Measurements from ENCODE around the gene KCNK5.

KCNK5 gene

GRCh38 chr6:39153766-39154397, 75.4 kb downstream of the KCNK5 start:
- ATAC-seq (ENCODE audit: low read depth), result no peak
- Histone ChIP-seq H3K4me3 (ENCODE audit: severe bottlenecking) (no peak overlapping the region), H3K27me3 (ENCODE audit: insufficient read depth, poor library complexity, severe bottlenecking) (peaks cover 13% of the 10 kb centered on the region), H3K4me1 (ENCODE audit: insufficient read depth, poor library complexity, severe bottlenecking) (no peaks in the 10 kb centered on the region), H3K36me3 (ENCODE audit: low read depth) (no peaks in the 10 kb centered on the region), H3K27ac (ENCODE audit: poor library complexity, severe bottlenecking) (no peak overlapping the region), H3K9me3 (ENCODE audit: severe bottlenecking) (no peaks in the 10 kb centered on the region)
- DNase-seq (ENCODE audit: low spot score), result no peak
- no peak for TF ChIP-seq CTCF (IDR thresholded peaks at IDR 0.05; ENCODE audit: poor library complexity, severe bottlenecking)

DNA sequence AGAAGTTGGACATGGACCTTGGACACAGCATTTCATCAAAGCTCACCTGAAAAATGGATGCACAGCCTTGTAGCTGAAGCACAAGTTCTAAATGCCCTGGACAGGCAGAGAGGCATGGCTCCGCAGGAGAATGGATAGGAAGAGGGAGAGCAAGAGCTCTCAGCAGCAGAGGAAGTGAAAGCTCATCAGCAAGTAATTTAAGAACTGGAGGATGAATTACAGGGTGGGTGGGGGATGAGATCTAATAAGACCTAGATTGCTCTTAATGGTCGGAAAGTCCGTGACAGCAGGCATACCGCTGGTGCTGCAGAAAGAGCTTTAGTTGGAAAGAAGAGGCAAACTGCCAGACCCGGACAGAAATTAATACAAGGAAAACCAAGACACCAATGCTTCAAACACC, 77.0 kb downstream of the KCNK5 start:
- no peak for DNase-seq (ENCODE audit: low spot score)
- no peak for ATAC-seq (ENCODE audit: low read depth)
- Histone ChIP-seq H3K4me3 (ENCODE audit: severe bottlenecking) (no peak overlapping the region), H3K27ac (ENCODE audit: poor library complexity, severe bottlenecking) (no peak overlapping the region), H3K4me1 (ENCODE audit: insufficient read depth, poor library complexity, severe bottlenecking) (no peaks in the 10 kb centered on the region), H3K27me3 (ENCODE audit: insufficient read depth, poor library complexity, severe bottlenecking) (peaks cover 13% of the 10 kb centered on the region), H3K9me3 (ENCODE audit: severe bottlenecking) (no peaks in the 10 kb centered on the region), H3K36me3 (ENCODE audit: low read depth) (no peaks in the 10 kb centered on the region)
- TF ChIP-seq CTCF (IDR thresholded peaks at IDR 0.05; ENCODE audit: poor library complexity, severe bottlenecking), result no peak

GRCh38 chr6:39151211-39151610, 78.1 kb downstream of the KCNK5 start:
- H3K27ac ChIP-seq (ENCODE audit: poor library complexity, severe bottlenecking), result no peak overlapping the region
- DNase-seq (ENCODE audit: low spot score) (no peak), ATAC-seq (ENCODE audit: low read depth) (no peak)
- H3K4me3 ChIP-seq (ENCODE audit: severe bottlenecking), result no peak overlapping the region
- H3K36me3 ChIP-seq (ENCODE audit: low read depth), result no peaks in the 10 kb centered on the region
- no peaks in the 10 kb centered on the region for H3K4me1 ChIP-seq (ENCODE audit: insufficient read depth, poor library complexity, severe bottlenecking)
- H3K9me3 ChIP-seq (ENCODE audit: severe bottlenecking), result no peaks in the 10 kb centered on the region
- TF ChIP-seq CTCF (IDR thresholded peaks at IDR 0.05; ENCODE audit: poor library complexity, severe bottlenecking), result no peak
- H3K27me3 ChIP-seq (ENCODE audit: insufficient read depth, poor library complexity, severe bottlenecking), result peaks cover 13% of the 10 kb centered on the region

DNA sequence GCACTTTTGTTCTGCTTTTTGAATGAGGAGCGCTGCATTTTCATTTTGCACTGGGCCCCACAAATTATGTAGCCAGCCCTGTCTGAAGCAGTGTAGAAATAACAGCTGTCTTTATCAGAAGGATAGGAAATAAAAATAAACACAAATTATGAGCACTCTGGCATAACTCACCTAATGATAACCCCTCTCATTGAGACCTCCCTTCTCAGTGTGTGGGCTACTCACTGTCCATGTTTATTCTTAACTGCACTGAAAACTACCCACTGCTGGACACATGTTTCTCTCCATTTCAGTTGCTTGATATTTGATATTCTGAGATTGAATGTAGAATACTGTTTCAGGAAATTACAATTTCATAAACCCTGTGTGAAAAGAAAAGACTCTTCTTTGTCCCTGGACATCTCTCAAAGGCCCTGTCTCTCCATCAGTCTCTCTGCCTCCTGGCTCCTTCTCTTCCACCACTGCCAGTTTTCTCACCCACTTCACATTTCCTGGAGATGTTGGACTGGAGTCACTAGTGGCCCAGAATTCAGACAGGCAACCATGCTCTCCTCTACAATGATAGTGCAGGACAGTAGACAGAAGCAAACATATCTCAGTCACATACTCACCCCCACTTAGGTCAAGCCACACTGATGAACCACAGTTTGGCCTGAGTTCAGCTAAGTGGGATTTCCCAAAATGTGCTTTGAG, 84.6 kb downstream of the KCNK5 start:
- ATAC-seq (ENCODE audit: low read depth), result no peak
- DNase-seq (ENCODE audit: low spot score), result no peak
- Histone ChIP-seq H3K4me1 (ENCODE audit: insufficient read depth, poor library complexity, severe bottlenecking) (no peaks in the 10 kb centered on the region), H3K27ac (ENCODE audit: poor library complexity, severe bottlenecking) (no peak overlapping the region), H3K27me3 (ENCODE audit: insufficient read depth, poor library complexity, severe bottlenecking) (no peaks in the 10 kb centered on the region), H3K4me3 (ENCODE audit: severe bottlenecking) (no peak overlapping the region), H3K9me3 (ENCODE audit: severe bottlenecking) (no peaks in the 10 kb centered on the region), H3K36me3 (ENCODE audit: low read depth) (no peaks in the 10 kb centered on the region)
- TF ChIP-seq CTCF (IDR thresholded peaks at IDR 0.05; ENCODE audit: poor library complexity, severe bottlenecking), result no peak

Measured in RWPE2 (cell line).